Inflammatory macrophage treated with lipopolysaccharide for 4 hours (primary cell): ENCODE results near the gene ASPA.
"Not testable (repeated sequence)": the region's sequence is repeated elsewhere in the genome, so short reads cannot be mapped to it uniquely, and the experiment has no call there.

Experiments
- DNase-seq: peaks from one replicate; pipeline ENCODE4 v3.0.0-alpha.2; 2020

ASPA gene

DNA sequence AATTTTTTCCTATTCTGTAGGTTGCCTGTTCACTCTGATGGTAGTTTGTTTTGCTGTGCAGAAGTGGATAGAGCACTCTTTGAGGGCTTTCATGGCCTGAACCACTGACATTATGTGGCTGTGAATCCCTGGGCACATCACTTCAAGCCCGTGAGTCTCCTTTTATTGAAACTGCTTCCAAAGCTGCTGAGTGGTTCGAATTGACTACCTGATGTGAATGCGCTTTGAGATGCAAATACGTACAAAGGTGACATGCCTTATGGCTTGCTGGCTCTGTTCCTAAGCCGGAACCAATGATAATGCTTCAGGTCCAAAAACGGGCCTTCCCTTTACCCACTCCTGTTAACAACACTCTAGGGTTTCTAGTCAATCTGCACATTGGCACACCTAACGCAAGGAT lies 34.3 kb downstream of the ASPA start:
- no peak for DNase-seq

DNA sequence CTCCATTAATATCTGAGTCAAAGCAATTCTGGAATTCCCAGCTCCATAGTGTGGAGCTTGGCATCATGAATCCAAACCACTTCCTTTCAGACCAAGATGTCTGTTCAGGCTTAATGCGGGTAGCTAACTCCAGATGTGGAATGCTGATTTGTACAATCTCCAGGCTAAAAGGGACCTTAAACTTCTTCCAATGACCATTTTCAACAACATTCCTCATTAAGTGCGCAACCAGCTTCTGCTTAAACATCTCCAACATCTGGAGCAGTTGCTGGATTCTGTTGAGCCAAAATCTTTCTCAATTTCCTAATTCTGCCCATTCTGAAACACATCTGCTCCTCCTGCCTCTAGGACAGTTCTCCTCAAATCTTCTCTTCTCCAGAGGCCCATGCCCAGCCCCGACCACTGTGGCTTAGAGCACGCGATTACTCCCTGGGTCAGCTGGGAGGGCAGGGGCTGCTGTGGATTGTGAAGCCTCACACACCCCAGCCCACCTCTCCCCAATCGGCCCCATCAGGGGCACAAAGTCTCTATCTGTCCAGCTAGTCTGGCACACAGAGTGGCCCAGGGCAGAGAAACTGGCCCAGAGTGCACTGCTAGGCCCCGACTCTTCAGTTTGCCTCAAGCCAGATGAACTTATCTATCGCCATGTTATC lies 36.2 kb downstream of the ASPA start:
- DNase-seq = no peak

DNA sequence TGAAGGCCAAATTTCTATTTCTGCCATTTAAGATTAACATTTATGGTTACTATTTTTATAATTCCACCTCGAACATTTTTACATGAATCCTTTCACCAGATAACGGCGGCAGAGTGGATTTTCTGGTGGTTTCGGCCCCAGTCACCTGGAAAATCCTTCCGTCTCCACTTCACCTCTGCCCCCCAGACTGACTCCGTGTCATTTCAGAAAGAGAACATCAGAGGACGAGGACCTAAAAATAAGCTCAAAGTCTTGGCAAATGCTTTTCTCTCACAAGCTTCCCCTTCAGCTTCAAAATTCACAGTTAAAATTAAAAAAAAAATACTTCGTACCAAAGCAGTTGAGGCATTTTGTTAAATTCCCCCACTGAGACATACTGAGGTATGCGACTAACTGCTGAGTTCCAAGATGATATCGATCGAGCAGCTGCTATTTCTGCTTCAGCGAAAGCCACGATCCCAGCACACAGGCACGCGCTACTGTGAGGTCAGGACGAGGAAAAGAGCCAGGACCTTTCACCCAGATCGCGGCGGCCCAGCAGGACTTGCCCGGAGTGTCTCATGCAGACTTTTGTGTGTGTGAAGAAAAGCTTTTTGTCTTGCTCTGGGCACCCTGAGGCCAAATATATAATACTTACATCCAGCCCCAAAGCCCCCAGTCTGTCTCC lies 36.8 kb downstream of the ASPA start:
- no peak for DNase-seq

DNA sequence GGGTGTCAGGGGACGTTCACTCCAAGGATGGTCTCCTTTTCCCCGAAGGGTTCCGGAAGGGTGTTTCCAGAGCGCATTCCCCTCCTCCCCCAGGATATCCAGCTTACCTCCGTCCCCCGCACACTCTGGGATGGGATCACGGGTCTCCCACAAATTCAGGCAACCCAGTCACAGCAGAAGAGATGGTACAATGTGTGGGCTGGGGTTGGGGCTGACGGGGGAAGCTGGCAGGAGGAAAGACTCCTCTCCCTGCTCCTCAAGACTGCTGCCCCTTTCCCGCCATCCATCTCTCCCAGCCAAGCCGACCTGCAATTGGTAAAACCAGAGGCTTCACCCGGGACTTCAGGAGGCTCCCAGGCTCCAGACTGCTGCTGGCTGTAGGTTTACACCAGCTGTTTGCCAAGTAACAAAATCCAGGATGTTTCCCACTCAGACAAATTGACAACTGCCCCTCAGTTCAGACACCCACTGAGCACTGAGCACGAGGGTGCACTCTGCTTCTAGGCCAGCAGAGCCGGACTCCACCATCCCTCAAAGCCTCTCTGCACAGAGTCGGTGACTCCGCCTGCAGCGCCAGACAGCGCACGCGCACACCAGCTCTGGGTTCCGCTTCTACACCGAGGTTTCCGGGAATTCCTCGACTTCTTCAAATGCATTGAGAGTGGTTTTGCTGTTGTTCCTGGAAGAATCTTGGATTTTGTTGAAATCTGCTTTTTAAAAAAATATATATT lies 37.7 kb downstream of the ASPA start:
- DNase-seq = no peak

DNA sequence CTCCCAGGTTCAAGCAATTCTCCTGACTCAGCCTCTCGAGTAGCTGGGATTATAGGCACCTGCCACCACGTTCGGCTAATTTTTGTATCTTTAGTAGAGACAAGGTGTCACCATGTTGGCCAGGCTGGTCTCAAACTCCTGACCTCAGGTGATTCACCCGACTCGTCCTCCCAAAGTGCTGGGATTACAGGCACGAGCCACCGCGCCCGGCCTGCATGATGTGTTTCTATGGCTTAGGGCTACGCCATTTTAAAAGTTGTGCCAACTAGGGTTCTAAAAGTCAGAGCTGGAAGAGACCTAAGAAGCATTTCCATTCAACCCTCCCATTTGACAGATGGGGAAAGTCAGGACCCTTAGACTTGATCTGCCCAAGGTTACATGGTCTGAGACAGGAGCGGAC lies 38.4 kb downstream of the ASPA start:
- not testable (repeated sequence) for DNase-seq

DNA sequence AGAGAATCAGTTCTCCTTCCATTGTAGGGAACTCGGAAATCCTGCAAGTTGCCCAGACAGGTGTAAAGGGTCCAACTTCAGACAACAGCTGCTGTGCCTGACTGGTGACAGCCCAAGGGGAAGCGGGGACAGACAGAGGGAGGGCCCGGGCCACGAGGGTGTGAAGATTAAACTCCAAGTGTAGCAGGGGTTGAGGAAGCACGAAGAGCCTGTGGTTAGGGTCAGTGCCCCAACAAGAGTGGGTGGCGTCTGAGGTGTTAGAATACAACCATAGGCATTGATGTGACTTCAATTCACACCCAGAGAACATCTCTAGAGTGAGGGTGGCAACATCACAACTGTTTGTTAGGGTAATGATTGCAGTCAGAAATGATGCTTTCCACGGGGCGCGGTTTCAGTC lies 39.1 kb downstream of the ASPA start:
- DNase-seq = no peak

DNA sequence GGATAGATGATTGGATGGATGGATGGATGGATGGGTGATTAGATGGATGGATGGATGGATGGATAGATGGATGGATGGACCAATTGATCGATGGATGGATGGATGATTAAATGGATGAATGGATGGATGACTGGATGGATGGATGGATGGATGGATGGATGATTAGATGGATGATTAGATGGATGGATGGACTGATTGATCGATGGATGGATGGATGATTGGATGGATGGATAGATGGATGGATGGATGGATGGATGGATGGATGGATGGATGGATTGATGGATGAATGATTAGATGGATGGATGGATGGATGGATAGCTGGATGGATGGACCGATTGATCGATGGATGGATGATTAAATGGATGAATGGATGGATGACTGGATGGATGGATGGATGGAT lies 43.7 kb downstream of the ASPA start:
- DNase-seq = not testable (repeated sequence)

DNA sequence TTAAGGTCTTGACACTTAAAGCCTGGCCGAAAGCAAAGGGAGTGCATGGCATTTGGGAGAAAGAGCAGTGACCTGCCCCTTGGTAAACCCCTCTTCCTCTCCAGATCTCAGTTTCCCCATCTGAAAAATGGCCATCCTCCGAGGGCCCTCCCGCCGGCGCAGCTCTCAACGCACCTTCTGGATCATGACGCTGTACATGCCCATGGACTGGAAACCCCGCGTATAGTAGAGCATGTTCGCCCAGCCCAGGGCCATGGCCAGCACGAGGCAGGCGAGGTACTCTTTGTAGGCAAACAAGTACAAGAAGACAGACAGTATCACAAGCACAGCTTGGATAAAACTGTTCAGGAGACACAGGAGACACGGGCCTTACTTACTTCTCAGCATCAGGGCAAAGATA lies 48.2 kb downstream of the ASPA start:
- no peak for DNase-seq

DNA sequence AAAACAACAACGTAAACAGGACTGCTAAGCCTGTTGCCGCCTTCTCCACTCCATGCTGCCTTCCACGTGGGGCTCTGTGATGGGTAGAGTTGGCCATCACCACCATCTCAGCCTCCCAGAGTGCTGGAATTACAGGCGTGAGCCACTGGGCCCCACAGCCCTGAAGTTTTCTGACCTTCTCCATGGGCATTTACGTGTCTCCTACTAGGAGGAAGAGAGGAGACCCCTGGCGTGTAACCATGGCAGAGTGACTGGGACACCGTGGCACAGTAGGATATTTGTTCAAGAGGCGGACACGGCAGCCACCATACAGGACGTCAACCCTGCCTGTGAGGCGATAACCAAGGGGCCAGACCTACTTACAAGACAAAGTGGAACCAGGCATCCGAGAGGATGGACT lies 50.7 kb downstream of the ASPA start:
- no peak for DNase-seq

DNA sequence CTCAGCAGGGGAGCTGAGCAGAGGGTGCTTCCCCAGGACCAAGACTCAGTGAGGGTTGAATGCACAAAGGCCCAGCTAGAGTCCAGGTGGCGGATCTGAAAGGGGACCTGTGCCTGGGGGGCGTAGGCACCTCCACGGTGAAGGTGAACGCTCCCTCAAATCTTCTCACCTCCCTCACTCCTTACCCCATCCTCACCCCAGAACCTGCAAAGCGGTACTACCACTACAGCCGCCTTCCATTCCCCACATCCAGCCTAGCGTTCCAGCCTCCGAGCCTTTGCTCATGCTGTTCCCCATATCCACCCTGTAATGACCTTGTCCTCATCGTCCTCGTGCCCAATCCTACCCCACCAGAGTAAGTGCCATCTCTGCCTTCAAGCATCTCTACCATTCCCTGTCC lies 51.2 kb downstream of the ASPA start:
- no peak for DNase-seq

DNA sequence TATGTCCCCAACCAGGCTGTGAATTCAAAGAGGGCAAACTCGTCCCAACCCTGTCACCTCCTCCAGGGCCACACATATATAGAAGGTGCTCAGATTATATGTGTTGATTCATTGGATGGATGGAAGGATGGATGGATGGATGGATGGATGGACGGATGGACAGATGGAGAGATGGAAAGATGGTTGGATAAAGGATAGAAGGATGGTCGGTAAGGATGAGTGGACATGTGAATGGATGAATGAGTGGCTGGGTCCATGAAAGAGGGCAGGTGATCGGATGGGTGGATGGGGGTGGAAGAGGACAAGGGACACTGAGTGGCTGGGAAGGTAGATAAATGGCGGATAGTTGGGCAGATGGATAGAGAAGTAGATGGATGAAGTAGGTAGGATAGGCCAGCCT lies 51.7 kb downstream of the ASPA start:
- no peak for DNase-seq

DNA sequence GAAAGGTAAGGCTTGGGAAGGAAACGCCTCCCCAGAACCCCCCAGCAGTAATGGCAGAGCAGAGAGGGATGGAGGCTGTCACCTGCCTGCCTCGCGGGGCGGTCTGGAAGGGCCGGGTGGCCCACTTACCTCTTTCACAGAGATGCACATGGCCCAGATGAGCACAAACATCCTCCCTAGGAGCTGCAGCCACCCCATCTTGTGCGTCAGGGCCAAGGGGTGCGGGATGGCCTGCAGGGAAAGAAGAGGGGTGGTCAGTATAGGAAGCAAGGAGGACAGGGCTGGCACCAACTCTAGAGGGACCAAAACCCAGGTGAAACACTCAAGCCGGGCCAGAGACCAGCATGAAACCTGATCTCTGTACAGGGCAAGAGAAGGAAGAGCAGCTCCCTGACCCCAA lies 52.1 kb downstream of the ASPA start:
- no peak for DNase-seq

DNA sequence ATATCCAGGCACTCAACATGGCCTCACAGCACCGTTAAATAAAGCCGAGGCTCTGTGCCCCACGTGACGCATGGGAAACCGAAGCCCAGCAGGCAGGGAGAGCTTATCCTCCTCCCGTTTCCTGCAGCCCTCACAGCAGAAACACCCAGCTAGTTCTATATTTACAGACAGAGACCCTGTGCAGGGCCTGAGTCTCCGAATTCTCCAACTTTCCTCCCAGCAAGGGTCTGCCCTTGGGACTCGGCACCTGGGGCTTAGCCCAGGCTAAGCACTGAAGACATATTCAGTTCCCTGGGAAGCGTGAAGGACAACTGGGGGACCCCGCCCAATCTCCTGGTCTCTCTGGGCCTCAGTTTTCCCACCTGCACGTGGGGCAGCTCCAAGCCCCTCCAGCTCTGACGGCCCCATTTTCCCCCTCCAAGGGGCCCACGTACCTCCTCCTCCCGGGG lies 52.6 kb downstream of the ASPA start:
- DNase-seq = no peak

DNA sequence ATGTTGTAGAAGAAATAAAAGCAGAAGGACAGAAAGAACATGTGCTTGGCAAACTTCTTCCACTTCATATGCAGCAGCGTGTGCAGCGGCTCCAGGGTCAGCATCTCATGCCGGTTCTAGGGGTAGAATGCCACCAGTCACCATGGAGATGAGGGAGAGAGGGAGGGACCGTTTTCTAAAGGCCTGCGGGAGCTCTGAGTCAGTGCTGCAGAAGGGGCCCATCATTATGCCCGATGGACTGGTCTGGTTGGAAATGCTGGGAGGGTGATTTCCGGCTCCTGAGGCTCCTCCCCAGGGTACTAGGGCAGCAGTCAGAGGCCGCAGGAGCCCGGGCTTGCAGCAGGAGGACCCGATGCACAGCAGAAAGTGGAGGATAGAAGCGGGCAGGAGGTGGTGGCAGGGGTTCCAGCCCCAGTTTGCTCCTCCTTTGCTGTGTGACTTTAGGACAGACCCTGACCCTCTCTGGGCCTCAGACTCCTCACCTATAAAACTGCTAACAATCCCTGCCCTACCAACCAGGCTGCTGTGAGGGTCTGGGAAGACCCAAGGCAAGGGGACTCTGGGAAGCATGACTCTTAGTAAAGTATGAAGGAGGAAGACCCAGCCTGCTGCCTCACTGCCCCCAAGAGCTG lies 53.2 kb downstream of the ASPA start:
- no peak for DNase-seq

DNA sequence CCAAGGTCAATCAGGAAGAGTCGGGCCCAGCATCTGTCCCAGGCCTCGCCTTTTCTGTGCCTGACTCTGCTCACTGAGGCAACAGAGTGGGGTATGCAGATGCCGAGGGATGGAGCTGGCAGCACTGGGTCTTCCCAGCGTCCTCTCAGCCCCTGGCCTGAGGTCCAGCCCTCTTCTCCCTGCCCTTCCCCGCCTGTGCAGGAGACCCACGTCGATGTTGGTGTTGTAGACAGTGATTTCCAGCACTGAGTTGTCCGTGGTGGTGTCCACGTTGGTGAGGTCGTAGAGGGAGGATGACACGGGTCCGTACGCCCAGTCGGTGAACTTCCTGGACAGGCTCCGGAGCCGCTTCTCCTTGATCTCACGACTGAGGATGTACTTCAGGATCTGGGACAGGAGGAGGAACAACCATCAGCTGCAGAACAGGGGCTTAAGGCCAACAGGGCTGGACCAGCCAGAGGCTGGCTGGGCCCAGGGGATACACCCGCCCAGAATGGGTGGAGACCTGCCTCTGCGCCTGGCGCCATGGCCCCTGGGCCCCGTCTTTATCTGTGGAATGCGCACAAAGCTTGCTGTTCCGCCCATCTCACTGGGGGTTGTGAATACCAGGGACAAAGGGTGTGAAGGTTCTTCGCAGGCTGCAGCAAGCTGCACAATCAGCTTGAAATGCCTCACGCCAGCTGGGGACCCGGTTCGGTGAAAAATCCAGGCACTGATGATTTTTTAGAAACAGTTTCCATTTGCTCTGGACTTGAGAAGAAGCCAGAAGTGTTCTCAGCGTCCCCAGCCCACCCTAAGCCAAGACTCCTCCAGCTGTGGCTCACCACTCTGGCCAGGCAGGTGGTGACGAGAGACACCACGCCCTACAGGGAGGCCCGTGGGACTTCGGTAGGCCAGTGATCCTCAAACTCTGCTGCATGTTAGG lies 54.3 kb downstream of the ASPA start:
- DNase-seq = no peak

DNA sequence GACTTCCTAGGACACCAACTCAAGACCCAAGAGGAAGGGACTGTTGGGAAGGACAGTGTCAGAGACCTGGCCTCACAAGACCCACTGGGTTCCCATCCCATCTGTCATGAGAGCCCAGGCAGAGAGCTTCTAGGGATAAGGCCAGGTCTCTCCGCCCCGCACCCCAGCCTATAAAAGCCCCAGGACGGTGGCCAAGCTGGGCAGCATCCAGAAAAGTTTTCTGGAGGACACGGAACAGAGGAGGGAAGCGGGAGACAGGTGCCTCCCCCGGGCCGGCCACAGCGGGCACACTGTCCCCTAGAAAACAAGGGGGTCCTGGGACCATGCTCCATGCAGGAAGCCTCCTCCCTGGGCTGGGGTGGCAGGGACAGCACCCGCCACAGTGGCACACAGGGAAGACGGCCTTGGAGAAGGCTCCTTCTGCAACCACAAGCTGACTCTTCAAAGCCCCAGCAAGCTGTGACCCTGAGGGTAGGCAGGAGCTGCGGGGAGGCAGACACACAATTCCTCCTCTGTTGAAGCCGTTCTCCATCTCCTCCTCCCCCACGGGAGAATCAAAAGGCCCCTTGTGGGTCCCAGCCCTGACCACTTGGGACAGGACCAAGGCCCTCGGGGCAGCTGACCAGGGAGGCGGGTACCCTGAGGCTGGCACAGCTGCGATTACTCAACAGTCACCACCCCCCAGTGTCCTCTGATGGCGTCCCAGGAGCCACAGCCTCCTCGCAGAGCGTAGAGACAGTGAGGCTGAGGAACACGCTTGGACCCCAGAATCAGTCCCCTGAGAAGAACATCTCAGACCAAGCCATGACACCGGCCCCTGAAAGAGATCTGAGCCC lies 55.7 kb downstream of the ASPA start:
- no peak for DNase-seq

DNA sequence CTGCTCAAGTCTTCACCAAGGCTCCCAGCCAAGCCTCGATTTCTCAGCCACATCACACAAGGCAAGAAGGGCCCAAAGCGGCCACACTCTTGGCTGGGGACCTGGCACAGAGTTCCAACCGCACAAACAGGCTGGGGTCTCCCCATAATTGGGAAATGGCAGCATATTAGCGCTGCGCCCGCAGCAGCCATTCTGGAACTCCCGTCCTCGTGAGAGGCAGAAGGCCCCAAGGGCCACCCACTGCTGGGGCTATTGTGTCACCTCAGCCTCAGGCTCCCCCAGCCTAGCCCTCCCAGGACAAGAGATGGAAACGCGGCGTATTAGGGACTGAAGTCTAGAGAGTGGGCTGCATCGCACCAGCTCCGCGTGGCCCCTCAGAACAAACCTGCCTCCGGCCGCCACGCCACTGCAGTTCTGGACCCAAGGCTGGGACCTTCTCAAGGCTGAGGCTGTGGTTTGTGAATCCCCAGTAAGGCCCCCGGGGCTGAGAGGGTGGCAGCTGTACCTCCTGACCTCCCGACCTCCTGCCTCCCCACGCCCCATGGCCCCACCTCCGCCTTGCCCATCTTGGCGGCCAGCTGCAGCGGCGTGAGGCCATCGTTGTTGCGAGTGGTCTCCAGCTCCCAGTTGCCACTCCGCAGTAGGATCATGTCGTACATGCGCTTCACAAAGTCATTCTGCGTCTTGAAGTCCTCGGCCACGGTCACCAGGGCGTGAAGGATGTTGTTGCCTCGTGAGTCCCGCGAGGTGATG lies 56.5 kb downstream of the ASPA start:
- no peak for DNase-seq

DNA sequence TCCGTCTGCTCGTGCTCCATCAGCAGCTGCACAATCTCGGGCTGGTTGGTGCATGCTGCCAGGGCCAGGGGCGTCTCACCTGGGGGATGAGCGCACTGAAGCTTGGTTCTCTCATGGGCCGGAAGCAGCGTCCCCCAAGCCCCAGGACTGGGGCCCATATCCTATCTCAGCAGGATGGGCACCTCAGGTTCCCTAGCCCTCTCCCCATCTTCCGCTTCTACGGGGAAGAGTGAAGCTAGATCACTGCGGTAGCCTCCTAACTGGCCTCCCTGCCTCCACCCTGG lies 57.0 kb downstream of the ASPA start:
- no peak for DNase-seq

DNA sequence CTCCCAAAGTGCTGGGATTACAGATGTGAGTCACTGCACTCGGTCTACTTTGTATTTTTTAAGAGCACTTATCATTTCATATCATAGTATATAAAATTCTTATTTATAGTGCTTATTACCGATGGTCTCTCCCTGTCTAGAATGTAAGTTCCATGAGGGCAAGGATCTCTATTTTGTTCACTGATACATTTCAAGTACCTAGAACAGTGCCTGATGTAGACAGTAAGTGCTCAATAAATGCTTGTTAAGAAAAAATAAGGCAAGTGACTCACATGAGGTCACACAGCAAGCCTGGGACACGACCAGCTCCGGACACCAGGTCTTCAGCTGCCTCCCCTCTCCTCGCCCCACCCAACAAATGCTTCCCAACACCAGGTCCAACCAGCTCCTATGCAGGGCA lies 58.0 kb downstream of the ASPA start:
- DNase-seq = no peak

DNA sequence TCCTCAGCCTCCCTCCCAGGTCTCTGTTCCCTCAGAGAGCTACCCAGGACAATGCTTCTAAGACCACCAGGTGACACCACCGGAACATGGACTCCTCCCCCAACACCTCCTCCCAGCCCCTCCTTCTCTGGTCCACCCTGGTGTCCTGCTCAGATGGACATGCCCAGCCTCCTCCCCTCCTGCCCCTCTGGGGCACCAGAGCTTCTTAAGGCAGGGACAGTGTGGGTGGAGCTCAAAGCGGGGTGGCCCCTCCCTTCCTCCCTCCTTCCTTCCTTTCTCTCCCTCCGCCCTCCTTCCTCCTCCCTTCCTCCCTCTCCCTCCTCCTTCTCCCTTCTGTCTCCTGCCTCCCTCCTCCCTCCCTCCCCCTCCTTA lies 59.1 kb downstream of the ASPA start:
- no peak for DNase-seq

DNA sequence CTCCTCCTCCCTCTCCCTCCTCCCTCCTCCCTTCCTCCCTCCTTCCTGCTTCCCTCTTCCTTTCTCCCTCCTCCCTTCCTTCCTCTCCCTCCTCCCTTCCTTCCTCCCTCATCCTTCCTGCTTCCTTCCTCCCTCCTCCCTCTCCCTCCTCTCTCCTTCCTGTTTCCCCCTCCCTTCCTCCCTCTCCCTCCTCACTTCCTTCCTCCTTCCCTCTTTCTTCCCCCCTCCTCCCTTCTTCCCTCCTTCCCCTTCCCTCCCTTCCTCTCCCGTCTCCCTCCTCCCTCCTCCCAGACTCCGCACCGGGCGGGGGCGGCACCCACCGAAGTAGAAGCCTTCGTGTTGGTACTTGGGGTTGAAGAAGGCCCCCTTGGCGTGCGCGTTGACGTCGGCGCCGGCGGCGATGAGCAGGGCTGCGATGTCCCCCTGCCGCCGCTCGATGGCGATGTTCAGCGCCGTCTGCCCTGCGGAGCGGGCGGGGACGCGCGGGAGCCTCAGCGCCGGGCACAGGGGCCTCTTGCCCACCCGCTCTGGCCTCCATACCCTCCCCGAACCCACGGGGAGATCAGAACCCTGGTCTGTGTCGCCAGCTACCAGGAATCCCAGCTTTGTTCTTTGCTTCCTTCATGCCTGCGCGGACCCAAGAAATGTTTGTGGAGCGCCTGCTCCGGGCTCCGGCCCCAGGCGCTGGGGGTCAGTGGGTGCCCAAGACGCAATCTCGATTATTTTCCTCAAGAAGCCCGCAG lies 59.6 kb downstream of the ASPA start:
- no peak for DNase-seq
